HUDEP-2 (cell line): ENCODE measurements around the gene AHDC1.
A peak's percentile ranks its signal among the peaks of the same experiment; 100 is the strongest.
"Not testable (repeated sequence)": the region's sequence is repeated elsewhere in the genome, so short reads cannot be mapped to it uniquely, and the experiment has no call there.

Experiments used
- DNase-seq, 76 experiments: peaks; one replicate each; lab custom pipeline; 2025; ENCODE audit not compliant: unreplicated experiment in 76 of 76; lab: John Stamatoyannopoulos, UW

AHDC1 gene, protein sequence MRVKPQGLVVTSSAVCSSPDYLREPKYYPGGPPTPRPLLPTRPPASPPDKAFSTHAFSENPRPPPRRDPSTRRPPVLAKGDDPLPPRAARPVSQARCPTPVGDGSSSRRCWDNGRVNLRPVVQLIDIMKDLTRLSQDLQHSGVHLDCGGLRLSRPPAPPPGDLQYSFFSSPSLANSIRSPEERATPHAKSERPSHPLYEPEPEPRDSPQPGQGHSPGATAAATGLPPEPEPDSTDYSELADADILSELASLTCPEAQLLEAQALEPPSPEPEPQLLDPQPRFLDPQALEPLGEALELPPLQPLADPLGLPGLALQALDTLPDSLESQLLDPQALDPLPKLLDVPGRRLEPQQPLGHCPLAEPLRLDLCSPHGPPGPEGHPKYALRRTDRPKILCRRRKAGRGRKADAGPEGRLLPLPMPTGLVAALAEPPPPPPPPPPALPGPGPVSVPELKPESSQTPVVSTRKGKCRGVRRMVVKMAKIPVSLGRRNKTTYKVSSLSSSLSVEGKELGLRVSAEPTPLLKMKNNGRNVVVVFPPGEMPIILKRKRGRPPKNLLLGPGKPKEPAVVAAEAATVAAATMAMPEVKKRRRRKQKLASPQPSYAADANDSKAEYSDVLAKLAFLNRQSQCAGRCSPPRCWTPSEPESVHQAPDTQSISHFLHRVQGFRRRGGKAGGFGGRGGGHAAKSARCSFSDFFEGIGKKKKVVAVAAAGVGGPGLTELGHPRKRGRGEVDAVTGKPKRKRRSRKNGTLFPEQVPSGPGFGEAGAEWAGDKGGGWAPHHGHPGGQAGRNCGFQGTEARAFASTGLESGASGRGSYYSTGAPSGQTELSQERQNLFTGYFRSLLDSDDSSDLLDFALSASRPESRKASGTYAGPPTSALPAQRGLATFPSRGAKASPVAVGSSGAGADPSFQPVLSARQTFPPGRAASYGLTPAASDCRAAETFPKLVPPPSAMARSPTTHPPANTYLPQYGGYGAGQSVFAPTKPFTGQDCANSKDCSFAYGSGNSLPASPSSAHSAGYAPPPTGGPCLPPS (N-terminal part only)

DNA sequence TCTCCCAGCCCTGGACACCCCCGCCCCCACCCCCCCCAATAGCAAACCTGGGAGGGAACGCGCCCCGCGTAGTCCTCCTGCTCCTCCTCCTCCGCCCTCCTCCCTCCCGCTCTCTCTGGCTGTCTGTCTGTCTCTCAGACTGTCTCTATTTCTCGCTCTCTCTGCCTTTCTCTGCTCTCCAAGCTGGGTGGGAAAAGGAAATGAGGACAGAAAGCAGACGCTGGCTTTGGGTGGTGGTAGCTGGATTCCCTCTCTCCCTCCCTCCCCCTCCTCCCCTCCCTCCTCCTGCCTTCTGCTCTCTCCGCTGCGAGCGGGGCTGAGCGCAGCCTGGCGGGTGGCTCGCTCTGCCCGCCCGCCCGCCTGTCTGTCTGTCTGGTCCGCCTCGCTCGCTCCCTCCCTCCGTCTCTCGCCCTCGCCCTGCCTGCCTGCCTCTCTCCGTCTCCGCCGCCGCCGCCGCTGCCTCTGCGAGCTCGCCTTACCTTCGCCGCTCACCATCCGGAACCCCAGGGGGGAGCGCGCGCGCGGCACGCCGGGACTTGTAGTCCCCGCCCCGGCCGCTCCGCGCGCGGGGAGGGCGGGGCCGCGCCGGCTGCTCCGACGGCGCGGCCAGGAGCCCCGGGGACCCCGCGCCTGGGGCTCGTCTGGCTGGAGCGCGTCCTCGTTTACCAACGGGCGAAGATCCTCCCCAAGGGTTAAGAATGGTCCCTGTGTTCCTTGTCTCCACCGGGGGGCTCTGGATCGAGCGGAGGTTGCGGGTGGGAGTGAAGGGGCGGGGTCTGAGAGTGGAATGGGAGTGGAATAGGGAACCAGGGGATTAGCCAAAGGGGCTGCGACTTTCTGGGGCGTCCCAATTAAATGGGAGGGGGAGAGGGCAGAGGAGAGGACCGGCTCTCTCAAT lies at the start of gene AHDC1:
TSS of gene AHDC1 (minus strand) at position 464 of the 898 bp plus-strand sequence. CDS start 52,029 bp downstream, outside the sequence.
- DNase-seq, result peak in 73 of 76 experiments; percentile 10 to 88 (median 71)

DNA sequence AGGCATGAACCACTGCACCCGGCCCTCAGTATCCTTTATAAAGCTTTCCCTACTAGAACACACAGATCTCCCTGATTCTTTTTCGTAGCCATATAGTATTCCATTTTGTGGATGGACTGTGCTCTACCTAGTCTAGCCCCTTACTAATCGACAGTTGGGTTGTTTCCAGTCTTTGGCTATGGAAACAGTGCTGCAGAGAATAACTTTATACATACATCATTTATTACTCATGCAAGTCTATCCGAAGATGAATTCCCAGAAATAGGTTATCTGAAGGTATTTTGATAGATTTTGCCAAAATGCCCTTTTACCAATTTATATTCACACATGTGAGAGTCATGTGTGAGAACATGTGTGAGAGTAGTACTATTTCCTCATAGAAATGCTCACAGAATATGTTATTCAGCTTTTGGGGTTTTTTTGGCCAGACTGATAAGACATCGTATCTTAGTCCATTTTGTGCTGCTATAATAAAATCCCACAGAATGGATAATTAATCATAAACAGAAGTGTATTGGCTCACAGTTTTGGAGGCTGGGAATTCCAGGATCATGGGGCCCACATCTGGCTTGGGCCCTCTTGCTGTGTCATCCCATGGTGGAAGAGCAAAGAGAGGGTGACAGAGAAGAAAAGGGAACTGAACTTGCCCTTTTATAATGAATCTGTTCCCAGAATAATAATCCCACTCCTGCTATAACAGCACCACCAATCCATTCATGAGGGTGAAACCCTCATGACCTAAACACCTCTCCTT lies 48.3 kb upstream of the AHDC1 start:
- no peak for DNase-seq

DNA sequence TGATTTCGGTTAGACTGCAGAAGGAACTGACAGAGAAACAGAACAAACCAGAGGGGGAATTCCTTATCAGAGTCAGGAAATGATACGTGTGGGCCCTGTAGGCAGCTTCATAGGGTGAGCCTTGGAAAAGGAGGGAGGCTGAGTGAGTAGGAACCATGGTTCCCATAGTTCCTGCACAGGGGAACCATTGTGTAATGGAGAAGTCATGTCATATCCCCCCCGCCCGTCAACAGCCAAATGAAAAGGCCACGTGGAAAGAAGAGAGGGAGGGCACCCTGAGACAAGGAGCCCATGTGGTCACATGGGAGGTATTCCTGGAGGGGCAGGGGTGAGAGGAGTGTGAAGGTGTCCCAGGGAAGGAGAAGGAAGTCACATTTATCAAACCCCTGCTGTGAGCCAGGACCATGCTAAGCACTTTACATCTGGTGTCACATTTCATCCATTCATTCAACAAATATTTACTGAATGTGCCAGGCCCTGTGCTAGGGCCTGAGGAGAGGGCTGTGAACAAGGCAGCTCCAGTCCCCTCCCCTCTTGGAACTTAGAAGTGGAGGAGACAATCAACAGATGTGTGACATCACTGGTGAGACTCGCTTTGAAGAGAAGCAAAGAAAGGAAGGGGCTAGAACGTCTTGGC lies 46.7 kb upstream of the AHDC1 start:
- no peak for DNase-seq

DNA sequence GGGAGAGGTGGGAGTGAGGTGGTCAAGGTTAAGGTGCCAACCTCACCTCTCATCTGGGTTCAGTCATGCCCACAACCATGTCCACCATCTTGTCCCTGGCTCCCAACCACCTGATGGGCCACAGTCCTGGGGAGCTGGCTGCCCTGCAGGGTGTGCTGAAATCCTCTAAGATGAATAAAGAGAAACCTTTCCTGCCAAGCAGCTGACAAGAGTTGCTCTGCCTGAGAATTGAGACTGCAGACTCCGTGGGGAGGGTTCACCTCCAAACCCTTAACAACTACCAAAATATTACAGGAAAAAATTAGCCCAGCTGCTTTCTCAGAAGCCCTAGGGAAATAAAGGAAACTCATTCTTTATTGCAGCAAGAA lies 46.2 kb upstream of the AHDC1 start:
- DNase-seq, result no peak

DNA sequence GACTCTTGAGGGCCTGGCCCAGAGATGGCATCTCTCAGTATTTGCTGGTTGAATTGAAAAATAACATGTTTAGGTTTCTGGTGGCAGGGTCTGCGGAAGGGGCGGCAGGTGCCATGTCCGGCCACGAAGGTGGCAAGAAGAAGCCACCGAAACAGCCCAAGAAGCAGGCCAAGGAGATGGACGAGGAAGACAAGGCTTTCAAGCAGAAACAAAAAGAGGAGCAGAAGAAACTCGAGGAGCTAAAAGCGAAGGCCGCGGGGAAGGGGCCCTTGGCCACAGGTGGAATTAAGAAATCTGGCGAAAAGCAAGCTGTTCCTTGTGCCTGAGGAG lies 45.3 kb upstream of the AHDC1 start:
- DNase-seq, result no peak

DNA sequence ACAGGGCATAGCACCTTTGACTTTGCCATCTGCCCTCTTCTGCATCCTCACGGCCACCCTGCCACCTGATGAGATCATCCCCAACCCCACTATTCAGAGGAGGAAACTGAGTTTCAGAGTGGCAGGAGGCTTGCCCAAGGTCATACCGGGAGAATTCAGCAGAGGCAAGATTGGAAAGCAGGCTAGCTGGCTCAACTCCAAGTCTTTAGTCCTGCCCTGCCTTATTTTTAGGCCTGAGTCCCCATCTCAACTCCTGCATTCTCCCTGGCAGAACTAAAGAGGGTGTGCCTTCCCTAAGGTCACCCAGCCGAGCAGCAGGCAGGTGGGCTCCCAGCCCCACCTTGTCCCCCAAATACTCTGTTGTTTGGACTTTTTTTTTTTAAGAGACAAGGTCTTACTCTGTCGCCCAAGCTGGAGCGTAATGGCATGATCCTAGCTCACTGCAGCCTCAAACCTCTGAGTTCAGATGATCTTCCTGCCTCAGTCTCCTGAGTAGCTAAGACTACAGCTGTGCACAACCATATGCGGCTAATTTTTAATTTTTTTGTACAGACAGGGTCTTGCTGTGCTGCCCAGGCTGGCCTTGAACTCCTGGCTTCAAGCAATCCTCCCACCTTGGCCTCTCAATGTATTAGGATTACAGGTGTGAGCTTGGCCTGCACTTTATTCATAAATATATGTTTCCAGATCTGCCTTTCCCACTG lies 44.8 kb upstream of the AHDC1 start:
- no peak for DNase-seq

DNA sequence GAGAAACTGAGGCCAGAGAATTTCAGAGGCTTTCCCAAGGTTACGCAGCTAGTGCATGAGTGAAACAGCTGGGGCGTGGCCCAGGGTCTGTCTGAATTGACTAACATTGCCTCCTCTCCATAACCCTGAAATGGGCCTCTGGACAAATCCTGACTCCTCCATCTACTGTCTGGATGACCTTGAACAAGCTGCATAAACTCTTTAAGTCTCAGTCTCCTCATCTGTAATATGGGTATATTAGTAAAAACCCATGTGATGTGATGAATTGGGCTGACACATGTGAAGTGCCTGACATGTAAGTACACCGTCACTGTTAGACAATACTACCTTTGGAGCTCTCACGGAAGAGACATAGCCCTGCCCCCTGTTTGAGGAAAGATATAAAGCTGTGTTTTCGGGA lies 43.4 kb upstream of the AHDC1 start:
- no peak for DNase-seq

DNA sequence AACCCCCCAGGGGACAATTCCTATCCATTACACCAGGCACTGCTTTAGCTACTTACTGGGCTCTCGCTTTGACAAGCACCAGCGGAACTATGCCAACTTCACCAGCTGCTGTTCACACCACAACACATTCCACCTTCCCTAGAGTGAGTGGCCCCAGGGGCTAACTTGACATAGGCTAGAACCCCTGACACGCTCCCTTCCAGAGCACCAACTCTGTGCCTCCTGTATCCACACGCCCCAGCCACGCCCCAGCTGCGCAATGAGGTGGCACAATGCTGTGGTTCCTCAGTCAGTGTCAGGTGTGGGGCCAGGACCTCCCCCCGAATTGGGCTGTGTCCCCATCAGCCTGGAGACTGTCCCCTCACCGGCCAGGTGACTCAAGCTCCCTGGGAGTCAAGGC lies 42.7 kb upstream of the AHDC1 start:
- no peak for DNase-seq

DNA sequence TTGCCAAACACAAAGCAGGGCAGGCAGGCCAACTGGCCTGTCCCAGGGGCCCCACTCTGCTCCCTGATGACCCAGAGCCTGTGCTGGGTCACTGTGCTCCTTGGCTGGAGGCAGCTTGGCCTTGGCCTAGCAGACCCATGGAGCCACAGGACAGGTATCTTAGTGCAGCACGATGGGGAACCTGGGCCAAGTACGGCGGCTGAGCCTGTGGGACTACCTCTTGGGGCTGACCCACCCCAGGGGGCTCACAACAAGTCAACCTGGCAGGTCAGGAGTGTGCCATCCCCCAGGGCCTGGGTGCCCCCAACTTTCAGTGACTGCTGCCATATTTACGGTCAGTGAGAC lies 41.1 kb upstream of the AHDC1 start:
- DNase-seq, result no peak

DNA sequence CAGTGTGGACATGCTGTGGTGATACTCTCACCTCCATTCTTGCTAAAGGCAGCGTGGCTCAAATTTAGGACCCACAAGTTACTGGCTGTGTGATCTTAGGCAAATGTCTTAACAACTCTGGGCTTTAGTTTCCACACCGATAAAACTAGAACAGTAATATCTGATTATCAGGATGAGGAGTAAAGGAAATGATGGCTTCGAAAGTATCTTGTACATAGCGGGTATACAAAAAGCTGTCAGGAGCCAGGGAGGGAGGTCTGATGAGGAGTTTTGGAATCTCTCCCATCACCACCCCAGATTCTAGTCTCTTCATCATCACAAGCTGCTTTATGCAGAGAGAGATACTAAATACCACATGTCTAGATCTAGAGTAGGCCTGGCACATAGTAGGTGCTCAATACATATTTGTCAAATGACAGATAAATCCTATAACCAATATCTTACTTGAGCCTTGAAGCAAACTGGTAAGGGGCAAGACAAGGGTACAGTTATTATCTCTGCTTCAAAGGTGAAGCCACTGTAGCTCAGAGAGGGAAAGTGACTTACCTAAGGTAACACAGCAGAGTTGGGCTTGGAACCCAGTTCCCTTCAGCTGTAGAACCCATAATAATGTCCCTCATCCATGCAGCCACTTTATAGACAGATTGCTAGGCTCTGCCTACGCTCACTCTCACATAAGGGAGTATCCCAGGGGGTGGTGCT lies 40.6 kb upstream of the AHDC1 start:
- DNase-seq, result no peak

DNA sequence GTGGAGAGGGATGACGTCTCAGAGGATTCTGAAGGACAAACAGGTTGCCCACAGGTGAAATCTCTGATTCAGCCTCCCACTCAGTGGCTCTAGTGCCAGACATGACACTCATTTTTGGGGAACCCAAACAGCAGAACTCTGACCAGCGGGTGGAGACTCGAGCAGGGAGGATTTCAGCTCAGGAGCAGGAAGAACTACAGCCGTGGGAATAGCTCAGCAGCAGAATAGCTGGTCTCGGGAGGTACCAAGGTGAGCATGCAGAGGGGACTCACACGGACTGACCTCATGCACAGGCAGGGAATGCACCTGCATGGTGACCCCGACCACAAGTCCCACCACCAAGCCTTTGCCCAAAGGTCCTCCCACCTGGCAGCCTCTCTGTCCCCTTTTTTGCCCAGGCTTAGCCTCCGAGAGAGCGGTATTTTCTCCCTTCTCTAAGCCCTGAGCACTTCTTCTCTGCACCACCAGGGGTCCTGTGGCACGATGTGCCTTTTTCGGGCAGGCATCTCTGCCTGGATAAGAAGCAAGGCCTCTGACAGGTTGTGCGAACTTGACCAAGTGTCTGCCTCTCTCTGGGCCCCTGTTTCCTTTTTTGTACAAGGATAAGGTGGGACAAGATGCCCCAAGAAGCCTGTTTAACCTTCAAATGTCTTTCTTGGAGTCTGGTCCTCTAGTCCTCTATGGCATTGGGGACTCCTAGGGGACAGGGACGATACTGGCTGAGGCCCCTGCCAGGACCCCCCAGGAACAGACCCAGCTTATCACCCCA lies 39.8 kb upstream of the AHDC1 start:
- DNase-seq, result peak in 44 of 76 experiments; percentile 4 to 67 (median 26)

DNA sequence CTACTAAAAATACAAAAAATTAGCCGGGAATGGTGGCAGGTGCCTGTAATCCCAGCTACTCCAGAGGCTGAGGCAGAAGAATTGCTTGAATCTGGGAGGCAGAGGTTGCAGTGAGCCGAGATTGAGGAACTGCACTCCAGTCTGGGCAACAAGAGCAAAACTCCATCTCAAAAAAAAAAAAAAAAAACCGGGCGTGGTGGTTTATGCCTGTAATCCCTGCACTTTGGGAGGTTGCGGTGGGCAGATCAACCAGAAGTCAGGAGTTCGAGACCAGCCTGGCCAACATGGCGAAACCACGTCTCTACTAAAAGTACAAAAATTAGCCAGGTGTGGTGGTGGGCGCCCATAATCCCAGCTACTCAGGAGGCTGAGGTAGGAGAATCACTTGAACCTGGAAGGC lies 36.6 kb upstream of the AHDC1 start:
- DNase-seq, result not testable (repeated sequence)

DNA sequence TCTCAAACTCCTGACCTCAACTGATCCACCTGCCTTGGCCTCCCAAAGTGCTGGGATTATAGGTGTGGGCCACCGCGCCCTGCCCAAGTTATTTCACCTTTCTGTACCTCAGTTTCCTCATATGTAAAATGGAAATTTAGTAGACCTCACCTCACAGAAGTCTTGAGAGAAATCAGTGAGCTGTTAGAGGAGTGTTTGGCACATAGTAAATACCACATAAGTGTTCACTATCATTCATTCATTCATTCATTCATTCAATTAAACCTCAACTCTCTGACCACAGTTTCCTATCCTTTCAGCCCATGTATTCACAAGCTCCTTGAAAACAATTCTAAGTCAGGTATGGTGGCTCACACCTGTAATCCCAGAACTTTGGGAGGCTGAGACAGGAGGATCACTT lies 34.9 kb upstream of the AHDC1 start:
- no peak for DNase-seq

DNA sequence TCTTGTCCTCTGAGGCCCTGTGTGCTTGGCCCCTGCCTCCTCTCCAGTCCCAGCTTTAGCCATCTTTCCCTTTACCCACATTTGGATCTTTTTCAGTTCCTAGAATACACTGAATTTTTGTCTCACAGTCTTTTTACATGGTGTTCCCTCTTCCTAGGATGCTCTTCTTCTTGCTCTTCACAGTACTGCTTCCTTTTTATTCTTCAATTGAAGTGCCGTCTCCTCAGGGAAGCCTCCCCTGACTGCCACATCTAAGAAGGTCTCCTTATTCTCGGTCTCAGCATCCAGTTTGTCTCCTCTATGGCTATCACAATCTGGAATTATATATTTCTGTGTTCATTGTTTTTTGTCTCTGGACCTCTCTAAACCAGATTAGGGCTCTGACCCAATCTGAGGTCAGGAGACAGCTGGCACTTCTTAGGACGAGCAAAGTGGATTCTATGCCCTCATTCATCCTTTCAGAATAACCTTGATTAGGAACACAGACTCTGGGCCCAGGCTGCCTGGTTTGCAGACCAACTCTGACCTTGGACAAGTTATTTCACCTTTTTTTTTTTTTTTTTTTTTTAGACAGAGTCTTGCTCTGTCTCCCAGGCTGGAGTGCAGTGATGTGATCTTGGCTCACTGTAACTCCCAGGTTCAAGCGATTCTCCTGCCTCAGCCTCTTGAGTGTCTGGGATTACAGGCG lies 34.2 kb upstream of the AHDC1 start:
- DNase-seq, result no peak

DNA sequence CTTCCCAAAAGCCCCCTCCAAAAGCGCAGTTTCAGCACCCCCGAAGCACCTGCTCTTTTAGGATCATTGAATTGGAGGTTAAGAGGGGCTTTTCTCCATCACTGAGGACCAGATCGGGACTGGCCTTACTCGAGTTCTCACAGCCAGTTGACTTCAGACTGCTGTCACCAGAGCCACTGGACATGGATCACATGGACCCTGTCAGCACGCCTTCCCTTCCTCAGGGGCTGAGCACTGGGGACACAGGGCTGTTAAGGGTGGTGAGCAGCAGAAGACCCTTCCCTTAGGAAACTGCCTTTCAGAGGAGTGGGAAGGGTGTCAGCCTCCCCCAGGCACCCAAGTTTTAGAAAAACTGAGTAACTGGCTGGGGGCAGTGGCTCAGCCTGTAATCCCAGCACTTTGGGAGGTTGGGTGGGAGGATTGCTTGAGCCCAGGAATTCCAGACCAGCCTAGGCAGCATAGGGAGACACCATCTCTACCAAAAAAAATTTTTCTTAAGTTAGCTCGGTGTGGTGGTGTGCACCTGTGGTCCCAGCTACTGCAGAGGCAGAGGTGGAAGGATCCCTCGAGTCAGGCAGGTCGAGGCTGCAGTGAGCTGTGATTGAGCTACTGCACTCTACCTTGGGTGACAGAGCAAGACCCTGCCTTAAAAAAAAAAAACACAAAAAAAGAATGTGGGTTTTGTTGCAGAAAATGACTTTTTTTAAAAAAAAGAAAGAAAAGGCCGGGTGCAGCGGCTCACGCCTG lies 31.6 kb upstream of the AHDC1 start:
- no peak for DNase-seq

DNA sequence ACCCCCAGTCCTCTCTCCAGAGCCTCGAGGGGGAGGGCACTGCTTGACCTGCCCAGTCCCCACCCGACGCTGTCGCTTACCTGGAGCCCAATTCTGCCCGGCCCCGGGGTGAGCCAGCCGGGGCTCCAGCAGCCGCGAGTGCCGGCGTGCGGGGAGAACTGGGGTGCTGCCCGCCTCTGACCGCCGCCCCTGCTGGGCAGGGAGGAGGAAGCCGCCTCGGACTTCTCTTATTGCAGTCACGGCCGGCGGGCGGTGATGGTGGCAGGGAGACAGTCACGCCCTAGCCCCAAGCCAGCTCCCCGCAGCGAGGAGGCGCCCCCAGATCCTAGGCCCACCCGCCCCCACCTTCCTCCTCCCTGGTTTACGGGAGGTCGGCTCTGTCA lies 31.0 kb upstream of the AHDC1 start, which contains the start of gene FGR:
TSS of gene FGR (minus strand) at position 201 of the 383 bp plus-strand sequence. CDS start 11,269 bp downstream, outside the sequence.
- DNase-seq, result no peak
